ENCODE results near the gene ZSCAN16.

ZSCAN16 gene

DNA sequence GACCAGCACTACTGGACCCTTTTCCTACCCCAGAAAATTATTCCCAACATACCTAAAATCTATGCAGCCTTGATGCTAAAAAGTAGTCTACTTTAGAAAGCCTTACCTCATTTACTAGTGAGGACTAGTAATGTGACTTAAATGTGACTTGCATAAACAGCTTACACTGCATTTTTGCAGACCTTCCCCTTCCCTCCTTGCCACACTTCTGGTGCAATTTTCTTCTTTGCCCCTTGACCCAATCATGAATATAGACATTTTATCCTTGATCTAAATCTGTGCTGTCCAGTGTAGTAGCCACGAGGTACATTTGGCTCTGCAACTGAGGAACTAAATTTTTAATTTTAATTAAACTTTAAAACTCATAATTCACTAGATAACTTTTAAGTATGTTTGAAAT, 10.3 kb downstream of the ZSCAN16 start:
- DNase-seq, result no peak

DNA sequence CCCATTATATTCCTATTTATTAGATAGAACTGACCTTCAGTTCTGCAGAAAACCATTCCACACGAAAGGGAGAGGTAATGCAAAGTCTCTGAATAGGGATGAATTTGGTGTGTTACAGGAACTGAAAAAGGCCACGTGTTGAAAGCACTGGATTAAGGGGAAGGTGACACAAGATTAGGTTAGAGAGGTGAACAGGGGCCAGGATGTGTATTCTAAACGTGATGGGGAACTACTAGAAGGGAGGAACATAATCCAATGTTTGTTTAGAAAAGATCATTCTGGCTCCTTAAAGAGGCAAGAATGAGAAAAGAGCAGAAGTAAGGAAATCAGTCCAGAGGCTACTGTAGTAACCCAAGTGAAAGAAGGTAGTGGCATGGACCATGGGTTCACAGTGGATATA, 11.0 kb downstream of the ZSCAN16 start:
- no peak for DNase-seq

DNA sequence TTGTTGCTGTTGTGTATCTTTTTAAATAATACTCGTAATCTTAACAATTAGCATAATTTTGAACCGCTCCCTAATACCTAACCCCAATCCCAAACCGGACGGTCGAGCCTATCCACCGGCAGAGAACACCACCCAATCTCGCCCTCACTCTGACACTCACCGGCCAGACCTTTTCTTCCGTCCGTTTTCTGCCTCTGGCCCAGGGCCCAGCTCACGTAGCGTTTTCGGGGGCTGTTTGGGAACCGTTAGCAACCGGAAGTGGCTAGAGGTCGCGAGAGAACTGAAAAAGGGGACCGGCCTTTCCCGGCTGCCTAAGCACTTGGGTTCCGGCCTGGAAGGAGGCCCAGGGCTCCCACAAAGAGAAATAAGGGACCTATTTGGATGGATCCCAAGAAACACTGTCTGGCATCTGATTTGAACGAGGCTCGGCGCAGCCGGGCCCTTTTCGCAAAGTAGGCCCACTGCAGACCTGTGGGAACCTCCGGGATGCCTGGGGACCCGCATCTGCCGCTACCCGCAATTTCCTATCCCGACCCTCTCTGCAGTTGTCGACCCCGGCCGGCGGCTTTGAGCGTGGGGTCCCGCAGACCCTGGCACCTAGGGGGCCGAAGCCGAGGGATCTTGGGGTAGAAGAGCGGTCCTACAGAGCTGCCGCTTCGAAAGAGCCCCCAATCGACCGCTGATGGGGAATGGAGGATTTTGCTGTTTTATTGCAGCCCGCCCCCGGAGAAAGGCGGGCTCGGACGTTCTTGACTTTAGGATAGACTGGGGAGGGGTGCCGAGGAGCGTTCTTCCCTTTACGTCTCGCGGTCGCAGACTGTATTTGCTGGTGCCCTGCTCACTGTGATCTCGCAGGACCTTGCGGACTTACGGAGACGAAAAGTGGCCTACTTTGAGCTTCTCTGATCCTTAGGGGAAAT, 12.4 kb downstream of the ZSCAN16 start:
- peak; percentile 59 for DNase-seq

DNA sequence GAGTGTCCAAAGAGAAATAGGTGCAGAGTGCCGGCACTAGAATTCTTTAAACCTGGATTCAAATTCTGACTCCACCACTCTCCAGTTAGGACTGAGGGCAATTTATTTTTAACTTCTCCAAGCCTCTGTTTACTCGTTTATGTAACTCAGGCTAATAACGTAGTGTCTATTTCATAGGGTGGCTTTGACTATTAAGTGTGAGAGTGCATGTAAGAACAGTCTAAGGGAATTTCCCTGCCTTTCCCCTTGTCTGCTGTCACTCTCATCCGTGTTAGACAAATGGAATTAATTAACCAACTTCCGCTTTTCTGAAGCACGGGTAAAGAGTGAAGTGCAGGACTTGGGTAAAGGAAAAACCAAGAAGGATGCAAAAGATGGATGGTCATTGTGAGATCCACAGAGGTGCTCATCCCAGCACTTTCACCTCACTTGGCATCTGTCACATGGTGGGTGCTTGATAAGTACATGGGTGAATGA, 13.1 kb downstream of the ZSCAN16 start:
- peak; percentile 59 for DNase-seq

DNA sequence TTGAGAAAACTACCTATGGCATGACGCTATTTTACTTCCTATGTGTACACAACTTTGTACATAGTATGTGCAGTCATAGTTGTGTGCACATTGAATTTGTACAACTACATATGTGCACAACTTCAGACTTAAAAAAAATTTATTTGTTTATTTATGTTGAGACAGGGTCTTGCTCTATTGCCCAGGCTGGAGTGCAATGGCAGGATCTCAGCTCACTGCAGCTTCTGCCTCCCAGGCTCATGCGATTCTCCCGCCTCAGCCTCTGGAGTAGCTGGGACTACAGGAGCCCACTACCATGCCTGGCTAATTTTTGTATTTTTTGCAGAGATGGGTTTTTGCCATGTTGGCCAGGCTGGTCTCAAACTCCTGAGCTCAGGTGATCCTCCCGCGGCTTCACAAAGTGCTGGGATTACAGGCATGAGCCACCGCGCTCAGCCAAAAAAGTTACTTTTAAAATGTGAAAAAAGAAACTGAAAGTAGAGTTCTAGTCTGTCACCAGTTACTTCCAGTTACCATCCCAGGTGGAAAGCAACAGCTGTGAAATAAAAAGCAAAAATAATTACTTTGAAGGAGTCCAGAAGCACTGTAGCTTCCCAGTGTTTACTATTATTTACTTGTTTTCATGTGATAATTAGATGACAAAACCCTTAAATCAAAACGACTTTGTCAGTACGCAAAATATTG, 15.6 kb downstream of the ZSCAN16 start:
- peak; percentile 21 for DNase-seq

DNA sequence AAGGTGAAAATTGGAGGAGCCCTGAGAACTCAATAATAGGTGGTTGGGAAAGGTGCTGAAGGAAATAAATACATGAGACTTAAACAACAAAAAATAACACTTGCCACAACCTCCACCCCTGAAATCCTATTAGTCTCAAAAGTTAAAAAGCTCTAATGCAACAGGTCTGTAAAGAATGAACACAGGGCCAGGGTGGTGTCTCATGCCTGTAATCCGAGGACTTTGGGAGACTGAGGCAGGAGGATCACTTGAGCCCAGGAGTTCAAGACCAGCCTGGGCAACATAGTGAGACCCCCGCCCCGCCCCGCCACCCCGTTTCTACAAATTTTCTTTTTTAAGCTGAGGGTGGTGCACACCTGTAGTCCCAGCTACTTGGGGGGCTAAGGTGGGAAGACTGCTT, 16.2 kb downstream of the ZSCAN16 start:
- no peak for DNase-seq

DNA sequence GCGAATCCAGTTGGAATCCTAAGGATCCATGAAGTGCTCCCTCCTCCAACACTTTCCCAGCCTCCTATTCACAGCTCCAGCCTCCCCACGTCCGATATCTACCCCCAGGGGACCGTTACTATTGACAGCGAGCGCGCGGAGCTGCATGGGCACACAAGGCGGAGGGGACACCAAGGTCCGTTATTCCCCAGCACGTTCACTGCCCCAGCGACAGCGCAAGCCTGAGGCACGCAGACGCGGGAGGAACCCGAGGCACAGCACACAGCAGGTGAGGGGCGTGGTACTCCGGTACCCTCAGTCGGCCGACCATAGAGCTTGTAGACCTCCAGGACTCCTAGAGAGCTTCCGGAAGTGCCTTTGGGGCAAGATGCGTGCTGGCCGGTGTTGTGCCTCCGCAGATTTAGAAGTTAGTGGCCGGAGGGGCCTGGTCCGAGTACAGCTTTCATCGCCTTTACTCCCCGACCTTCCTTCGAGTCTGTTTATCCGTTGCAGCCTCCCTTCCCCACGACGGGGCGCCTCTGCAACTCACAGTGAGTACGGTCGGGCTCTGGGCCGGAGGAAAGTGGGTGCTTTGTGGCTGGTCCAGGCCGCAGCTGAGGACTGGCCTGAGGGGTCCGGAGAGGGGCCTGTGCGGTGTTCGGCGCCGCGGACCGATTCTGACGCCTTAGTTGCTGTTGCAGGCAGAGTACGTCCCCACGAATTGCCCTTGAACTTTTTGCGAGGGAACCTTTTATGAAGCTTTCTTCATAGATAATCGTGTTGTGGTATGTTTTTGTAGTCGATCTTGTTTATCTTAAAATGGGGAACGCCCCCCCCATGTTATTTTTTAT, 17.3 kb downstream of the ZSCAN16 start, which contains the start of gene ZKSCAN8:
Gene ZKSCAN8 (plus strand): TSS at position 384 of the 830 bp plus-strand sequence. CDS start 6,525 bp downstream, outside the sequence.
- peak; percentile 75 for DNase-seq

DNA sequence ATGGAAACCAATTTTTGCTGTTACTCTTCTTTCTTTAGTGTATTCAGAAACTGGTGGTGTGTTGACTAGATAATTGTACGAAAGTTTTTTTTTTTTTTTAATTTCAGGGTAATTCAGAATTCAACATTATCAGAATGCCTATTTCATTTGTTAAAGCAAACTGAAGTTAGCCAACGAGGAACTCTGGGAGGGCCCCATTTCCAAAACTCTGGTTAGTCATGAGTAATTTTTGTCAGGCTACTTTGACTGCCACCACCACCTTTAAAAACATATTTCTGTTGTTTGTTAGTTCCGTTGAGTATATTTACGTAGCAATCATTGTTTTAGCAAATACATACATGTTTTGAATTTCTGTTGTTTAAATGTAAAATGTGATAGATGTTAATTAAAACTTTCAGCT, 18.0 kb downstream of the ZSCAN16 start:
- no peak for DNase-seq

DNA sequence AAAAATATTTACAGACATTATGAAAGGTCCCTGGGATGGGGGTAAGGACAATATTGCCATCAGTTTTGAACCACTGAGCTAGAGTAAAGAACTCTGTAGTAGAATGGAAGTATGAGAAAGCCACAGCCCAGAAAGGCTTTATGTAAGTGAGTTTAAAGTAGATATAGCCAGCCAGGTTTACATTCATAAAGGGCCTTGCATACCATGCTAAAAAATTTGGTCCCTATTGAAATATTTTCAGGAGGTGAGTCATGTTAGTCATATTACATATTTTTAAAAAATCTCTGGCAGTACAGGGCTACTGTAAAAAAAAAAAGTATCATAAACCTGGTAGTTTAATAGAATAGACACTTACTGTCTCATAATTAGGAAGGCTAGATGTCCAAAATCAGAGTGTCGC, 20.8 kb downstream of the ZSCAN16 start:
- DNase-seq, result no peak

DNA sequence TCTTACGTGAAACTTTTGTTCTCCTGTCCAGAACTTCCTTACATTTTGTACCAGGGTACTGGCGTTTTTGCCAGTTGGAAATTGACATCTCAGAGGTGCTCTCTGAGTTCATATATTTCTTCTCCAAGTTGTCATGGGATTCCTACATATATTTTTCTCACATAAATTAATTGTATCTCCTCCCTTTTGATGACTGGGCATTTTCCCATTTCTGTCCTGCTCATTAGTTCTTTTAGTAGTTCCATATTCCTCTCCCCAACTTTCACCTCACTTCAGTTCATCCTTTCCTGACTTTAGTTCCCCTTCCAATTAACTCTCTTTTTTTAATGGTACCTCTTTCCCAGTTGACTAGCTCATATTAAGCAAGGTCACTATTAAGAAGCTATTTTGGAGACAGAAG, 28.1 kb downstream of the ZSCAN16 start:
- DNase-seq, result no peak

DNA sequence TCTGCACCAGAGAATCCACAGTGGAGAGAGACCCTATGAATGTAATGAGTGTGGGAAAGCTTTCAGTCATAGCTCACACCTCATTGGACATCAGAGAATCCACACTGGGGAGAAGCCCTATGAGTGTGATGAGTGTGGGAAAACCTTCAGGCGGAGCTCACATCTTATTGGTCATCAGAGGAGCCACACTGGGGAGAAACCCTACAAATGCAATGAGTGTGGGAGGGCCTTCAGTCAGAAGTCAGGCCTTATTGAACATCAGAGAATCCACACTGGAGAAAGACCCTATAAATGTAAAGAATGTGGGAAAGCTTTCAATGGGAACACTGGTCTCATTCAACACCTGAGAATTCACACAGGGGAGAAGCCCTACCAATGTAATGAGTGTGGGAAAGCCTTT, 29.1 kb downstream of the ZSCAN16 start:
- DNase-seq, result no peak

DNA sequence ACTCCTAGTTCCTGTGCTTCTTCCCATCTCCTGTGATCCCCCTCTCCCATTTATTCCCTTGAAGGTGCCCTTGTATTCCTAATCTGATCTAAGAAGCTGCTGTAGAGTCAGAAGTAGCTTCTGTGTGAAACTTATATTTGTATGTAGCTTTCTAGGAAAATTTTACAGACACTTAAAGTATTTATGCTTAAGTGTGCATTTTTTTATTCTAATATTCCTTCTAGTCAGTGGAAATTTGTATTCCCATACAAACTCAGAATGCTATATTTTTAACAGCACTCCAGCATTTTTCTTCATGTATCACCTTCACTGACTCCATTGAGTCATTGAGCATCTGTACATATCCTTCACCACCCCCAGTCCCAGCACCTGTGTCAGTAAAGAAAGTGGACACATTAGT, 29.9 kb downstream of the ZSCAN16 start:
- DNase-seq, result no peak

DNA sequence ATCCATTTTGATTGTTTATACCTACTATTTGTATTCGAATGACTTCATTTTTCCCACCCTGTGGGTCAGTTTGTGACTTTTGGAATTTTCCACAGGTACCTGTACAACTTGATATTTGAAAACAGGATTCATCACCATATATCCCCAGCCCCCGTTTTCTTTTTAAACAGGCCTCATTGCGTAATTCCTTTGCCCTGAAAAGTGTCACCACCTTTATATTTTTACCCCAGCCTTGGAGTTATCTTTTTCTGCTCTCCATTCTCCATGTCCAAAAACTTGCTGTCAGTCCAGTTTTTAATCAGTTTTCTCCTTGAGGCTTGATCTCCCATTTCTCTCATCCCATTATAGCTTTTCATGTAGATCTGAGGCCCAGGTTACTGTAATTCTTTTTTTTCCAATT, 33.9 kb downstream of the ZSCAN16 start:
- DNase-seq, result no peak

DNA sequence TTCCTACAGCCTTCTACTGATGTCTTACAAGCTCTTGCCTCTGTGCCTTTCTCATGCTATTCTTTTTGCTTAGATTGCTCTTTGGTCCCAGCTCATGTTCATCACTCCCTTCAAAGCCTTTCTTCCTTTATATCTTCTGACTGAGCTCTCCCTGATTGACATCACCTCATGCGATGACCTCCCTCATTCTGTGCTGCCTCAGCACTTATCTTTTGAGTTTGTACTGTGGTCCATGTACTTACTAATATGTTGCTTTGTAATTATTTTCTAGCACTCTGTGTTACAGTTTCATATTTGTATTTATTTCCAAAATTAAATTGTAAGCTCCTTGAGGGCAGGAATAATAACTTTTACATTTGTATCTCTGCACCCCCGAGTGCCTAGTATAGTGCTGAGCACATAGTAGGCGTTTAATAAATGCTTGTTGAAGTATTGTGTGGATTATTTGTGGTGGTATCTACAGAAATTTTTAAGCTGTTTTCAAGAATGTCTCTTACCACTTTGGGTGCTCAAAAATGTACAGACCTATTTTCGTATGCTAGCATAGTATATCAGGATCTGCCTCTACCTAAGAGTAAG, 34.7 kb downstream of the ZSCAN16 start:
- no peak for DNase-seq

DNA sequence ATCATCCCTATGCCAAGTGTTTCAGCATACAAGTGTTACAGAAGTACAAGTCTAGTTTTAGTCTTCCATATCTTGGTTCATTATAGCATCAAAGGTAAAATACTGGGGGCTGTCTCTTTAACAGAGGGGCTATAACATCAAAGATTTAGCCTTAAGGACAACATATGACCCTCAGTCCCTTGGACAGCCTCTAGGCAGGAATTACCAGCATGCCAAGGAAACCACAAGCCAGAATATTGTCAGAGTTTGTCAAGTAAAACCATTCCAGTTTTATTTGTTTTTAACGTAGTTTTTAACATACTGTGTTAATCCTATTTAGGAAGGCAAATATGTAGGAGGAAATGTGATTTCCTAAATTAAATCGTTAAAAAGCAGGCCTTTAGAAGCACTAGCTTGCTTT, 35.8 kb downstream of the ZSCAN16 start:
- DNase-seq, result no peak

DNA sequence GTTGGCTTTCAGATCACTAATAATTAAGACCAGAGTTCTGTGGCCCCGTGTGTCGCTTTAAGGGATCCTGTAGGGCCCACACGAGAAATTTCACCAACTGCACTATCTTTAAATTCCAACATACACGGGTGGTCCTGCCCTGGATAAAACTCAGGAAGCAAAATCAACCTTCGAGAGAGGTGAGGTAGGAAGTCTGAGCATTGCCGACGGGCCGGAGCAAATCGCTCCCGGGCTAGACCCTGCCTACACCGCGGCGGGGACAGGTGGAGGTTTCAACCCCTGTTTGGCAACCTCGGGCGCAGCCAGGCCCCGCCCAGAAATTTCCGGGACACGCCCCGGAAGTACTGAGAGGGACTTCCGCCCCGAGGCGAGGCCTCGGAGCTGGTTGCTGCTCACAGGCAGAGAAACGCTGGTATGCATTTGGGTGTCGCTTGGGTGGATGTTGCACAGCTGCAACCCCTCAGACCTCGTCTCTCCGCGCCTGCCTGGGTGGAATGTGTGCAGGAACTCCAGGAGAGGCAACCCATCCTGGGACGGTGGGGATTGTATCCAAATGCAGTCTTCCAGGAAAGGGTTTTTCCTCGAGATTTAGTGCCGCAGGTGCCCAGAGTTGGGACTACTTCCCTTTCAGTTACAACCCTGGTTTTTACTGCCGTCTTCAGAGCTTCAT, 37.1 kb downstream of the ZSCAN16 start:
- DNase-seq, result peak; percentile 65

DNA sequence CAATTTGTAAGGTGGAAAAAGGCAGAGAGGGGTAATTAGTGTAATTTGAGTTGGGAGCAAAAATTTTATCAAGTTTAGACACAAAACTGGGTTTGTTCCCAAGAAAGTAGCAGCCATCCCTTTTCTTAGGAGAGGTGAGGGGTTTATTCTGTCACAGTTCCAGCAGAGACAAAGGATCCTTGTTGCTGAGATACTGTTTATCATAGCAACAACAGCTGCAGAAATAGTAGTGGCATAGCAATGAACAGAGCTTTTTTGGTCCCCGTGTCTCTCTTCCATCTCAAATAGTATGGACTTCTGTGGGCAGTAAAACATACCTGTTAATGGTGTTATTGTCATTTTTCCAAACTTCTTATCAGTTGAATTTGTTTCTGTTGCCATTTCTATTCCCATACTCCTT, 41.2 kb downstream of the ZSCAN16 start:
- DNase-seq, result no peak

DNA sequence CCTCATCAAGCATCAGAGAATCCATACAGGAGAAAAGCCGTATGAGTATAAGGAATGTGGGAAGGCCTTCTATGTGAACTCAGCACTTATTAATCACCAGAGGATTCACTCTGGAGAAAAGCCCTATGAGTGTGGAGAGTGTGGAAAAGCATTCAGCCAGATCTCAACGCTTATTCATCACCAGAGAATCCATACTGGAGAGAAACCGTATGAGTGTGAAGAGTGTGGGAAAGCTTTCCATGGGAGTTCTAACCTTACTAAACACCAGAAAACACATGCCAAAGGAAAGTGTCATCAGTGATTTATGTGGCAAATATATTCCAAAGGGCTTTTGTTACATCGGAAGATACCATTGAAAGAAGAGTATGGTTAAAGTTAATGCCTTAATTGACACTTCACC, 42.7 kb downstream of the ZSCAN16 start:
- no peak for DNase-seq

DNA sequence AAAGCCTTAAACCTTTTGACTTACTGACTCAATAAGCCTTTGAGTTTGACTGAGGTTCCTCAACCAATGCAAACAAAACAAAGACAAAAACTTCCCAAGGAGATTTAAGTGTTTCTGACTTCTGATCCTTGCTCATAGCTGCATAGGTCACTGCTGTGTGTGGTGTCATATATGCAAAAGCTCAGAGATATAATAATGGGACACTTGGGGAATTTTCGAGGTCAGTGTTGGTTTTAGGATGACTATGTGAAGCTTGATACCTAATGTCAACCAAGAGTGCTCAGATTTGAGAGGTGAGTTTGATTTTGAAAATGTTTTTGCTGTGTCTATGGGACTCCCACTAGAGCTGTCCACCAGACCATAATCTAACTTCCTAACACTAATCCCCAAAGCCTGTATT, 43.5 kb downstream of the ZSCAN16 start:
- DNase-seq, result no peak

DNA sequence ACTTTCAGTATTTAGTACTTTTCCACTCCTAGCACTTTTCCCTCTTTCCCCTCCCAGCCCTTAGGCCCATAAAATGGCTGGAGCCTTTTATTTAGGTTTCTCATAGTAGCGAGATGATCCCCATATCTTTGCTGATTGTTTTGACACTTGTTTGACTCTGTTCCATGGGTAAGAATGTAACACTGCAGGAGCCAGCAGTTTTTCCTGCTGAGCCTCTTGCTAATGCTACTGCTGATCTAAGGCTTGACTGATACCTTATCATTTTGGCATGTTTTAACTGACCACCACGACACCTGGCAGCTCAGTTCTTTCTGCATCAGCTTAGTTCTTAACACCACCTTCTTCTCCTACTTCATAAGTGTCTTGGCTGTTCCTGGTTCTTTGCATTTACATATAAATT, 46.9 kb downstream of the ZSCAN16 start:
- no peak for DNase-seq

DNA sequence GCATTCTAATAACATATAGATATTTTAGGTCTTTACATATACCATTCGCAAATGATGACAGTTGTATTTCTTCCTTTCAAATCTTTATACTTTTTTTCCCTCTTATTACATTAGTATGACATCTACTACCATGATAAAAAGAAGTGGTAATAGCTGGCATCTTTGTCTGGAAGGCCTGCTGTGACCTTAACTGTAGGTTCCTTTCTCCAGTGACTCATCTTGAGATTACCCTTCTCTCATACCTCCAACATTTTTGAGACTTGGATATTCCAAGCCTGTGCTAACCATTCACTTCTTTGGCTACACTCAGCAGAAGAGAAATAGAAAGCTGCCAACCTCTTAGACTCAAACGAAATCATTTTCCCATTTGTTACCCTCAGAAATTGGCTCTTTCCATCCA, 47.6 kb downstream of the ZSCAN16 start:
- DNase-seq, result no peak

DNA sequence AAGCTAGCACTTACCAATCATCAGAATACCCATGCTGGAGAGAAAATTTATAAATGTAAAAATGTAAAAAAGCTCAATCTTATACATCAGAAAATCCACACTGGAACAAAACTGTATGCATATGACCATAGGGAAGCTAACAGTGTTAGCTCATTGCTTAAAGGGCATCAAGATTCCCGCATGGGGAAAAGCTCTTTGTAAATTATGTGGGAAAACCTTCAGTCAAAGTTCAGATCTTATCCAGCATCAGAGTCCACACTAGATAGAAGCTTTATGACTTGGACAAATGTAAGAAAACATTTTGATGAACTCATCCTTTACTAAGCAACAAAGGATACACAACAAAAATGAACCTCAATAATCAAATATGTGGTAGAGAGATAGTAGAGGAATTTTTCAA, 52.0 kb downstream of the ZSCAN16 start:
- DNase-seq, result no peak
